SJCRH30 (cell line): ENCODE data around the gene SMAD7. TPM values are rescaled to one million over a fixed set of nuclear protein-coding genes. Genes with fewer than 3 reads are reported as not detected.
"Not testable (repeated sequence)": the region's sequence is repeated elsewhere in the genome, so short reads cannot be mapped to it uniquely, and the experiment has no call there.

Source experiments
- DNase-seq, 2 experiments: peaks; one replicate each; pipeline ENCODE4 v3.0.0-alpha.2; 2015 to 2020
- H3K27ac ChIP-seq: fragments of 250-450 bp; sonication (Bioruptor Pico); 2 replicates; pipeline ENCODE4 v1.5.1; 2020; ENCODE audit warnings: mild to moderate bottlenecking, moderate library complexity
- H3K27me3 ChIP-seq: fragments of 250-450 bp; sonication (Bioruptor Pico); 2 replicates; pipeline ENCODE4 v1.5.1; 2020; ENCODE audit warnings: mild to moderate bottlenecking, moderate library complexity
- H3K36me3 ChIP-seq: fragments of 250-450 bp; sonication (Bioruptor Pico); 2 replicates; pipeline ENCODE4 v1.5.1; 2020; ENCODE audit warnings: mild to moderate bottlenecking, moderate library complexity
- H3K4me1 ChIP-seq: fragments of 250-450 bp; sonication (Bioruptor Pico); 2 replicates; pipeline ENCODE4 v1.5.1; 2020; ENCODE audit warnings: mild to moderate bottlenecking, moderate library complexity
- H3K4me3 ChIP-seq: fragments of 250-450 bp; sonication (Bioruptor Pico); 2 replicates; pipeline ENCODE4 v1.5.1; 2020; ENCODE audit warnings: mild to moderate bottlenecking, moderate library complexity
- H3K9me3 ChIP-seq: fragments of 250-450 bp; sonication (Bioruptor Pico); replicated peaks from 2 replicates; pipeline ENCODE4 v1.5.1; 2020; ENCODE audit warnings: mild to moderate bottlenecking, moderate library complexity
- total RNA-seq: library from RNA; depleted of rRNA; stranded (reverse); fragments of >200 nt; shearing (Covaris generic); gene quantifications from 2 replicates; pipeline ENCODE4 v1.2.3, GENCODE V29; 2014

The SMAD7 gene
- total RNA-seq, 1 experiment from 2014 or later, result 3.0 TPM

- H3K4me1 ChIP-seq, result peaks cover 7% of the 10 kb centered on the region
- no peaks in the 10 kb centered on the region for H3K36me3 ChIP-seq
- no peaks in the 10 kb centered on the region for H3K27me3 ChIP-seq
- H3K4me3 ChIP-seq, result no peak overlapping the region
- no peaks in the 10 kb centered on the region for H3K9me3 ChIP-seq
- no peak for DNase-seq
- H3K27ac ChIP-seq, result no peak overlapping the region
Observed at GRCh38 chr18:48878471-48878870, 72.3 kb downstream of the SMAD7 start.

- no peaks in the 10 kb centered on the region for H3K9me3 ChIP-seq
- no peaks in the 10 kb centered on the region for H3K36me3 ChIP-seq
- H3K4me3 ChIP-seq, result no peak overlapping the region
- no peak for DNase-seq
- H3K27me3 ChIP-seq, result no peaks in the 10 kb centered on the region
- H3K4me1 ChIP-seq, result peaks cover 13% of the 10 kb centered on the region
- H3K27ac ChIP-seq, result no peak overlapping the region
Observed at GRCh38 chr18:48877941-48878340, 72.8 kb downstream of the SMAD7 start.

- H3K4me1 ChIP-seq, result peaks cover 22% of the 10 kb centered on the region
- no peak overlapping the region for H3K27ac ChIP-seq
- H3K27me3 ChIP-seq, result no peaks in the 10 kb centered on the region
- H3K36me3 ChIP-seq, result no peaks in the 10 kb centered on the region
- no peak overlapping the region for H3K4me3 ChIP-seq
- no peaks in the 10 kb centered on the region for H3K9me3 ChIP-seq
- no peak for DNase-seq
Observed at GRCh38 chr18:48876590-48876989, 74.2 kb downstream of the SMAD7 start.

DNA sequence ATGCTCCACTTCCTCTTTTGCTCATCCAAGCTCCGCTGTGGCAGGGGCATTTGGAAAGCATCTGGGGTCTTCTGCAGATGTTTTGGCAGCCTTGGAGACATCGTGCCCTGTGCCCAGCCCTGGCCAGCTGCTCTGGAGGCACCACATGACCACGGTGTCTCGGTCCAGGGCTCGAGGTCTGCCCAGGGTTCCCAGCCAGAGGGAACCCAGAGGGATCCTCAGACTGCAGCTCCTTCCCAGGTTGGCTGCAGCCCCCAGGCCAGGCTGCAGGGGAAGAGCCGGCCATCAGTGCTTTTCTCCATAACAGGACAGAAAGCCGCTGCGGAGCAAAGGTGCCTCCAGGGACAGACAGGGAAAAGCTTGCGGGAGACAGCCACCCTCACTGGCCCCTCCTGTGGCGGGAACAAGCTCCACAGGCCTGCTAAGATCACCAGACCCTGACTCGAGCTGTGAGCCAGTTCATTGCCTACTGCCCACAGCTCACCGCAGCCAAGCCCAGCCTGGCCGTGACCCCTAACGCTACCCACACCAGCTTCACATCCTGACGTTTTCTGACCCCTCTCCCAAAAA is 74.7 kb downstream of the SMAD7 start:
- H3K4me1 ChIP-seq, result peaks cover 22% of the 10 kb centered on the region
- no peak overlapping the region for H3K27ac ChIP-seq
- H3K4me3 ChIP-seq, result no peak overlapping the region
- H3K36me3 ChIP-seq, result no peaks in the 10 kb centered on the region
- no peaks in the 10 kb centered on the region for H3K27me3 ChIP-seq
- no peak for DNase-seq
- H3K9me3 ChIP-seq, result no peaks in the 10 kb centered on the region

DNA sequence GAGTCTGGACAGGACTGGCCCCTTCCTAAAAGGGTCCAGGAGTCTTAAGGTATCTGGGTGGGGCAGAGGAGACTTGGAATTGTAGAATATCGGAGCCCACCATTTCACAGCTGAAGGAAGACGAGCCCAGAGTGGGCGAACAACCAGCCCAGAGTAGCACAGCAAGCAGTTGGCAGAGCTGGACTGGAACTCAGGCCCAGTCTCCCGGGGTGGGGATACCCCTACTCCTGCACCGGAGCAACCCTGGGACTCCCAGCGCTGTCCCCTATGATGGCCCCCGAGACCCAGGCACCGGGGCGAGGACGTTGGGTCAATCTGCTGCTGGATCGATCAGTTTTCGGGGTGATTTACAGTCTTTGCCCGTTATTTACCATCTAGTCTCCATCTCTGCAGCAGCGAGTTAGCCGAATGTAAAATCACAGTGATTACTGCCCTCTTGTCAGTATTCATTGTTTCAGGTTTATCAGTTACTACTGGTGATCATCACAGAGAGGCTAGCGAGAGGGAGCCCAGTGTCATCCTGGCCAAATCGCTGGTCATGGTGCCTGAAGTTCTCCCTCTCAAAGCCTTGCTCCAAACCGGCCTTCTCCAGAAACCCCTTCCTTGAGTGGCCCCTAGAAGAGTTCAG is 75.3 kb downstream of the SMAD7 start:
- Histone ChIP-seq H3K9me3 (no peaks in the 10 kb centered on the region), H3K4me1 (peaks cover 22% of the 10 kb centered on the region), H3K27ac (no peak overlapping the region), H3K4me3 (no peak overlapping the region), H3K36me3 (no peaks in the 10 kb centered on the region), H3K27me3 (no peaks in the 10 kb centered on the region)
- no peak for DNase-seq

DNA sequence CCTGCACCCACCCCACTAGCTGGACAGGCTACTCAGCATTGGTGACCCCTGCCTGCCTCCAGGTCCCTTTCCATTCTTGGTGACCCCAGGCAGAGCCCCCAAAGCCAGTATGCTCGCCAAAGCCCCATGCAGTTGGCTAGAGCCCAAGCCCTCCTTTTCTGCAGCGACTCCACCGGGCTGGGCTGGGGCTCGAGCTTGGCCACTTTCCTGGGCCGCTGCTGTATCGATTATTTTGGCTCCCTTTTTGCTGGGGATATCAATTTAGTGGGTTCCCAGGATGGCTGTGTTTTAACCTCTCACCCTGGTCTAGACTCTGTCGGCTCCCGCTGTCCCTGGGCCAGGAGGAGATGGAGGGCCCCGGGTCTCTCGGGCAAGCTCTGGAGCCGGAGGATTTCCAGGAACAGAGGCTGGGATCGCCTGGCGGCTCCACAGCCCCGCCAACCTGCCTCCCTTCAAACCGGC is 76.0 kb downstream of the SMAD7 start:
- H3K27ac ChIP-seq, result no peak overlapping the region
- H3K27me3 ChIP-seq, result no peaks in the 10 kb centered on the region
- peaks cover 22% of the 10 kb centered on the region for H3K4me1 ChIP-seq
- H3K9me3 ChIP-seq, result no peaks in the 10 kb centered on the region
- H3K36me3 ChIP-seq, result no peaks in the 10 kb centered on the region
- no peak for DNase-seq
- no peak overlapping the region for H3K4me3 ChIP-seq

- Histone ChIP-seq H3K27ac (no peak overlapping the region), H3K9me3 (no peaks in the 10 kb centered on the region), H3K27me3 (no peaks in the 10 kb centered on the region), H3K4me3 (no peak overlapping the region), H3K4me1 (peaks cover 22% of the 10 kb centered on the region), H3K36me3 (no peaks in the 10 kb centered on the region)
- no peak for DNase-seq
Observed at GRCh38 chr18:48874233-48874632, 76.5 kb downstream of the SMAD7 start.

DNA sequence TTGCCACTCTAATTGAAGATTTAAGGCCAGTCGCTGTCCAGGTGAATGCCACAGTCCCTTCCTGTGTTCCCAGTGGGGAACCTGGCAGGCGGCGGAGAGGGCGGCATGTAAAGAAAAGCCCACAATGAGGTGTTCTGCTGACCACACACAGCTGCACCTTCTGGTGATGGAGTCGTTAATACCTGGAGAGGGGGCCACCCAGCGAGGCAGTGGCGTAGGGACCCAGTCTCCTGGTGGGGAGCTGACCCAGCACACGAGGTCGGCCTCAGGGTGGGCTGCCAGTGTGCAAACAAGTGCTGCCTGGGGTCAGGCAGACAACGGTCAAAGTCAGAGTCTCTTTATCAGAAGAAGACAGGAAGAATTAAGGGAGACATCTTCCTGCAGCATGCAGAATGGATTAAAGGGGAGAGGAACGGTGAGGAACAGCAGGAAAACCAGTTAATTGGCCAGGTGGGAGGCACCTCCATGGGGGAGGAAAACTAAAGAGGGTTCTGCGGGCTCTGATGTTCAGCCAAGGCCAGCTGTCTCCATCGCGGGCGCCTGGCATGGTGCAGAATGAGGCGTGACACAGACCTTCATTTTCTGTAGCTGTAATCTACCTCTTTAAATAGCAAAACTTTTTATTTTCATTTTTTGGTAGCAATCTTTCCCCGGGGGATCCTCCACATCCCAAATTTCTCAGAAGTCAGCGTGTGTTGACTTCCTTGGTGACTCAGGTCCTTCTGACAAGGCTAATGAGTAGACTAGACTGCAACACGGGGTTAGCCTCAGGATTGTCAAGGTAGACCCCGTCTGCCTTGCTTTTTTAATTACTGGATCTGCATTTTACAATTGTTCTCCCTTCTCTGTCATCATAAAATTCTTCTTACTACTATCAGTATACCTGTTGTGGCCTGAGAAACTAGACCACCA is 78.3 kb downstream of the SMAD7 start:
- Histone ChIP-seq H3K4me1 (peaks cover 22% of the 10 kb centered on the region), H3K27ac (no peak overlapping the region), H3K4me3 (no peak overlapping the region), H3K36me3 (no peaks in the 10 kb centered on the region), H3K27me3 (no peaks in the 10 kb centered on the region), H3K9me3 (no peaks in the 10 kb centered on the region)
- no peak for DNase-seq

DNA sequence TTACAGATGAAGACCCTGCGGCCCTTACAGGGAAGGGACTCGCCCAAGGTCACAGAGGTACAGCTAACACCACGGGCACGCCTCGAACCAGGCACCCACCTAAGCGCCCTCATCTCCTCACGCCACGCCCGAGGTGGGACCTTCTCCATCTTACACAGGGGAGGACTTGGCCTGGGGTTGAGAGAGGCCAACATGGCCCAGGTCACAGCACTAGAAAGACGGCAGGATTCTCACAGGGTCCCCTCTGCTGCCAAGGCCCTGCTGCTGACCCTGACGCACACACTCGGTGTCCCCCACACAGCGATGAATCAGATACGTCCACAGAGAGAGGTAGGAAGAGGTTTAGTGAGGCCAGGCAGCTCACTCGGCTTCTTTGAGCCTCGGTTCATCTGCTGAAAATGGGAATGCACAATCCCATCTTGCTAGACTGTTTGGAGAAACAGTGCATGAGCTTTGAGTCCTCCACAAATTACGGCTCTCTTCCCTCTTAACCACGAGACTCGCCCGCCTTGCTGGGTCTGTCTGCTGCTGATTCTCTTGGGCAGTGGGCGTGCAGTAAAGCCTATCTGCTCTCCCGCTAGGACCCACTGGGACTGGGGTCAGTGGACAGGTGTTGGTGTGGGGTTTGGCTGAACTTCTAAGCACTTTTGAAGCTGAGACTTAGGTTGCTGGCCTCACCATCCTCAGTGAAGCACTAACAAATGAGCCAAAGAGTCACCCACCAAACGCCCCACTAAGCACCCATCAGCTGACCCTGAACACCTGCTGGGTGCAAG is 79.2 kb downstream of the SMAD7 start:
- no peak for DNase-seq
- no peaks in the 10 kb centered on the region for H3K27me3 ChIP-seq
- no peak overlapping the region for H3K4me3 ChIP-seq
- H3K4me1 ChIP-seq, result peaks cover 25% of the 10 kb centered on the region
- H3K27ac ChIP-seq, result no peak overlapping the region
- H3K9me3 ChIP-seq, result no peaks in the 10 kb centered on the region
- no peaks in the 10 kb centered on the region for H3K36me3 ChIP-seq

DNA sequence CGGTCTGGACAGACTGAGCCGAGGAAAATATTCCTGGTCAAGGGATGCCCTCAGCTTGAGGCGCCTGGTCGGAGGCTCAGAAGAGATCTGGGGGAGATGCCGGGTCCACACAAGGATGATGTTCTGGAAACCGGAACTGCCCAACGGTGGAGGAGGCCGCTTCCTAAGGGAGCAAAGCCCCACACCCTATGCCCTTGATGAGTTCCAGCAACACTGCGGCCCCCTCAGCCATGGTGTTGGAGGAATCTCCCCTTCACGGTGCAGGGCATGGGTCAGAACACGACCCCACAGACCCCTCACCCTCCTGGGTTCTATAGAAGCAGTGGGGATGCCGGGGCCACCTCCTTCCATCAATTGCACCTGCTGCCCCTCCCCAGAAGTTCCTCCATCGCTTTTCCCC is 79.8 kb downstream of the SMAD7 start:
- not testable (repeated sequence) for H3K27me3 ChIP-seq, H3K27ac ChIP-seq, H3K36me3 ChIP-seq, H3K4me3 ChIP-seq, DNase-seq, H3K9me3 ChIP-seq
- peaks cover 29% of the 10 kb centered on the region for H3K4me1 ChIP-seq
